C4-2B (cell line): ENCODE measurements around the gene RBMS1.

Experiments used
- H3K27ac ChIP-seq: fragments of 450-650 bp; 2 replicates; pipeline ENCODE4 v1.5.1; 2017
- CTCF ChIP-seq: fragments of 450-650 bp; conservative IDR thresholded peaks from 2 replicates; pipeline ENCODE4 v1.5.1; 2017; ENCODE audit warnings: mild to moderate bottlenecking
- ZFX ChIP-seq: fragments of 450-650 bp; IDR thresholded peaks from 2 replicates; pipeline ENCODE4 v1.6.1; 2017

Gene RBMS1

GRCh38 chr2:160289831-160290230, 203.8 kb downstream of the RBMS1 start:
- no peak overlapping the region for H3K27ac ChIP-seq
- TF ChIP-seq ZFX: no peak
- TF ChIP-seq CTCF: no peak

GRCh38 chr2:160289126-160289525, 204.5 kb downstream of the RBMS1 start:
- H3K27ac ChIP-seq: no peak overlapping the region
- TF ChIP-seq CTCF: no peak
- TF ChIP-seq ZFX: no peak

GRCh38 chr2:160288324-160288723, 205.3 kb downstream of the RBMS1 start:
- TF ChIP-seq CTCF (no peak), ZFX (no peak)
- no peak overlapping the region for H3K27ac ChIP-seq

- TF ChIP-seq CTCF (no peak), ZFX (no peak)
- H3K27ac ChIP-seq: no peak overlapping the region
These were observed 206.1 kb downstream of the RBMS1 start for GRCh38 chr2:160287476-160287875.

GRCh38 chr2:160286551-160286950, 207.1 kb downstream of the RBMS1 start:
- no peak overlapping the region for H3K27ac ChIP-seq
- TF ChIP-seq ZFX: no peak
- no peak; the same call in 1 of the 2 replicates for TF ChIP-seq CTCF

GRCh38 chr2:160283675-160284074, 209.9 kb downstream of the RBMS1 start:
- no peak for TF ChIP-seq CTCF
- no peak for TF ChIP-seq ZFX
- H3K27ac ChIP-seq: no peak overlapping the region

- TF ChIP-seq ZFX (no peak), CTCF (no peak)
- no peak overlapping the region for H3K27ac ChIP-seq
These were observed 211.5 kb downstream of the RBMS1 start for GRCh38 chr2:160282063-160282580.
